Bronchial epithelial cell (primary cell): ENCODE results near the gene FRK. TPM values are rescaled to one million over a fixed set of nuclear protein-coding genes. Genes with fewer than 3 reads are reported as not detected.
"Not testable (repeated sequence)": the region's sequence is repeated elsewhere in the genome, so short reads cannot be mapped to it uniquely, and the experiment has no call there.

Experiments
- DNase-seq: peaks from one replicate; pipeline ENCODE4 v3.0.0-alpha.2; 2010; ENCODE audit warnings: low read depth
- FAIRE-seq: peaks from 2 replicates; lab custom pipeline; 2011; peaks lifted over from hg19 to GRCh38; lab: Jason Lieb, UNC
- H3K27me3 ChIP-seq: 2 replicates; pipeline ENCODE4 v1.5.1; 2011; ENCODE audit warnings: low read length; ENCODE audit not compliant: control insufficient read depth, insufficient read depth
- H3K36me3 ChIP-seq: 2 replicates; pipeline ENCODE4 v1.5.1; 2011; ENCODE audit warnings: low read length; ENCODE audit not compliant: control insufficient read depth, insufficient read depth
- H3K4me3 ChIP-seq: 2 replicates; pipeline ENCODE4 v1.5.1; 2011; ENCODE audit warnings: mild to moderate bottlenecking, low read depth, low read length, control low read depth
- CTCF ChIP-seq: IDR thresholded peaks from 2 replicates; pipeline ENCODE4 v1.5.1; 2011; ENCODE audit warnings: mild to moderate bottlenecking, moderate library complexity, low read length, control low read depth, inconsistent platforms; ENCODE audit not compliant: insufficient read depth, severe bottlenecking
- total RNA-seq: library from RNA; depleted of rRNA; stranded (reverse); fragments of >200 nt; gene quantifications from 2 replicates; pipeline ENCODE4 v1.2.1, GENCODE V29; 2014

The FRK gene
- total RNA-seq, 1 donor from 2014 or later, result 1.3 TPM

DNA sequence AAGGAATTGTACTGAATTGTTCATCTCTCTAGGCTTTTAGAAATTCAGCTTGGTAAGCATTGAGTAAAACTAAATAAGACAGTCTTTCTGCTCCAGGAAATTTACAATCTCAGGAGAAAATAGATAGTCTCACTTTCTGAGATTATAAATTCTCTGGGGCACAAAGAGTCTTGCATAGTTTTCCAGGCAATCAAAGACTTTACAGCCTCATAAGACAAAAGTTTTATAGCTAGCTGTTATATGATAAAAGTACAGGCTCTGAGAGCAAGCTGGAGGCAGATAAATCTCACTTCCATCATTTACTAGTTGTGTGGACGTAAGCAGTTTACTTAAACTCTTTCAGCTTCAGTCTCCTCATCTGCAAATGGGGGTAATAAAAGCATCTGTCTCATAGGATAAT, 11.4 kb downstream of the FRK start:
- DNase-seq, result no peak

DNA sequence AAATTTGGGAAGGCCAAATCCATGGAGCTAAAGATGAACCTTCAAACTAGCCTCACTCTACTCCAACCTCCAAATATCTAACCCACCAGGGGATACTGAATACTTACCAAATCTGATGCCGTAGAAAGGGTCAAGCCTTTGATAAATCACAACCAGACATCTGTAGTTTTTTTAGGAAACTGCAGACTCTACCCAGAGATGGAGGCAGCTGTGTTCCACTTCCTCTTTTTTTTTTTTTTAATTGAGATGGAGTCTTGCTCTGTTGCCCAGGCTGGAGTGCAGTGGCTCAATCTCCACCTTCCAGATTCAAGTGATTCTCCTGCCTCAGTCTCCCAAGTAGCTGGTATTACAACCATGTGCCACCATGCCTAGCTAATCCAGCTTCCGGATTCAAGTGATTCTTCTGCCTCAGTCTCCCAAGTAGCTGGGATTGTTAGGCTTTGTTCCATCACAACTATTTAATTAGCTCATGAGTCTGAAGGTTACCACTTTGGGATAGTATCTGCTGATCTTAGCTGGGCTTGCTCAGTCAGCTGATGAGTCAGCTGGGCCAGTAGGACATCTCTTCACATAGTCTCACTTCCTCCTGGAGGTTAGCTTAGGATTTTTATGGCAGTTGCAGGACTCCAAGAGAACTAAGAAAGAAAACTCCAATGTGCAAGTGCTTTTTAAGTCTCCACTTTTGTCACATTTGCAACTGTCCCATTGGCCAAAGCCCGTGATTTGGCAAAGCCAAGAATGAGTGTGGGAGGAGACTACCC, 13.3 kb downstream of the FRK start:
- no peaks in the 10 kb centered on the region for H3K27me3 ChIP-seq
- no peak for TF ChIP-seq CTCF
- no peak overlapping the region for H3K4me3 ChIP-seq
- FAIRE-seq, result no peak
- peak; percentile 59 for DNase-seq
- H3K36me3 ChIP-seq, result no peaks in the 10 kb centered on the region

More for the DNA sequence above, 11.4 kb downstream of the FRK start:
- Histone ChIP-seq H3K4me3 (no peak overlapping the region), H3K27me3 (no peaks in the 10 kb centered on the region), H3K36me3 (no peaks in the 10 kb centered on the region)
- TF ChIP-seq CTCF, result no peak
- no peak for FAIRE-seq

DNA sequence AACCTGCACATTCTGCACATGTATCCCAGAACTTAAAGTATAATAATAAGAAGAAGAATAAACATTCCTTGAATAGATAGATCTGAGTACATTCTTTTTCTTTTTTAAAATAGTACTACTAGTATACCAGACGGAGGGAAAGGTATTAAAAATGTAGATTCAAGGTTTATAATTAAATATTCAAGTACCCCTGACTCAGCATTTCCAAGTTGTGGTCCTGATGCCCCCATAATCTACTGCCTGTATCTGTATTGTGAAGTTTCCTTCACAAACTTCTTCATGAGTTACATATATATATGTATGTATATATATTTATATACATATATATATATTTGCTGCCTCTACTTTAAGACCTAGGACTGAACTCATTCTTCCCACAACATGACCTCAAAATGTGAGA, 14.0 kb downstream of the FRK start:
- FAIRE-seq, result no peak
- DNase-seq, result no peak
- Histone ChIP-seq H3K27me3 (no peaks in the 10 kb centered on the region), H3K4me3 (no peak overlapping the region), H3K36me3 (no peaks in the 10 kb centered on the region)
- TF ChIP-seq CTCF, result no peak

GRCh38 chr6:116046272-116046671, 14.4 kb downstream of the FRK start:
- H3K4me3 ChIP-seq, H3K36me3 ChIP-seq, DNase-seq, FAIRE-seq, H3K27me3 ChIP-seq: not testable (repeated sequence)

- Histone ChIP-seq H3K27me3 (no peaks in the 10 kb centered on the region), H3K4me3 (no peak overlapping the region), H3K36me3 (no peaks in the 10 kb centered on the region)
- peak; percentile 47 for FAIRE-seq
- no peak for TF ChIP-seq CTCF
- DNase-seq, result no peak
These were observed 18.8 kb downstream of the FRK start for GRCh38 chr6:116041934-116042333.

DNA sequence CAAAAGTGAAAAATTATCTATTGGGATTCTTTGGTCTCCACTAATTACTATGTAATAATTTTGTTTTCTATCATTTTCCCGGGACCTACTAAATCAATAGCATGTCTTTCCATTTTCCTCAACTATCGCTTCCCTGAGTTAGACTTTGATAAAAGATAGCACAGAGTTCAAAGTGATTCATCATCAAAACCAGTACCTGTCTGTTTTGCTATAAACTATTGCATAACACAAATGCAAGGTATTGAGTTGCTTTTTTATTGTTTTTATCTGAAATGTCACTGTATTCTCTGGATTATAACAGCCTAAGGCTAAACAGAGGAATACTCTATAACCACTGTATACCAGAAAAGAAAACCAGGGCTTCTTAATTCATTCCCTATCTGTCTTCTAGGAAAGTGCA, 19.7 kb downstream of the FRK start:
- H3K4me3 ChIP-seq, result no peak overlapping the region
- H3K36me3 ChIP-seq, result no peaks in the 10 kb centered on the region
- TF ChIP-seq CTCF, result no peak
- H3K27me3 ChIP-seq, result no peaks in the 10 kb centered on the region
- no peak for FAIRE-seq
- no peak for DNase-seq
